Gastroesophageal sphincter (tissue), 4 donors: ENCODE measurements around the gene AKIP1. TPM values are rescaled to one million over a fixed set of nuclear protein-coding genes. Genes with fewer than 3 reads are reported as not detected.

Source experiments
- ATAC-seq: fragments of 150-250 bp; one replicate; pipeline ENCODE4 v1.9.1; 2016; ENCODE audit warnings: mild to moderate bottlenecking, moderate library complexity
- H3K27ac ChIP-seq, 4 donors: fragments of 200-600 bp; sonication (generic) in 3 of 4; 1 replicate in 3 of 4; 2 replicates in 1 of 4; pipeline ENCODE4 v1.5.1; 2016 to 2019
- H3K27me3 ChIP-seq: fragments of 200-600 bp; sonication (generic); one replicate; pipeline ENCODE4 v1.5.1; 2019
- H3K36me3 ChIP-seq, 2 donors: fragments of 200-600 bp; sonication (generic); one replicate each; pipeline ENCODE4 v1.5.1; 2019; ENCODE audit warnings: control low read depth in 1 of 2
- H3K4me1 ChIP-seq, 3 donors: fragments of 200-600 bp; sonication (generic); 1 replicate in 2 of 3; 2 replicates in 1 of 3; pipeline ENCODE4 v1.5.1; 2016 to 2019; ENCODE audit warnings: control low read depth in 2 of 3
- H3K4me3 ChIP-seq, 2 donors: fragments of 200-600 bp; sonication (generic); one replicate each; pipeline ENCODE4 v1.5.1; 2019; ENCODE audit warnings: mild to moderate bottlenecking in 1 of 2, moderate library complexity in 1 of 2
- H3K9me3 ChIP-seq, 3 donors: fragments of 200-600 bp; sonication (generic); one replicate each; pipeline ENCODE4 v1.5.1; 2017 to 2019; ENCODE audit warnings: control low read depth in 2 of 3
- CTCF ChIP-seq, 4 experiments: fragments of 200-600 bp in 2 of 4; fragments of 450-650 bp in 2 of 4; sonication (generic) in 1 of 4; IDR thresholded peaks; one replicate each; pipeline ENCODE4 v1.5.1; 2017 to 2019; ENCODE audit warnings: antibody characterized with exemption in 4 of 4, mild to moderate bottlenecking in 2 of 4, moderate library complexity in 2 of 4
- EP300 ChIP-seq: sonication (generic); formaldehyde crosslinking; IDR thresholded peaks from one replicate; pipeline ENCODE4 v1.6.1; 2017; ENCODE audit warnings: antibody characterized with exemption, mild to moderate bottlenecking
- POLR2A ChIP-seq, 2 donors: fragments of 450-650 bp; IDR thresholded peaks; one replicate each; pipeline ENCODE4 v1.6.1; 2017; ENCODE audit warnings: antibody characterized with exemption in 2 of 2, mild to moderate bottlenecking in 2 of 2, moderate library complexity in 1 of 2
- POLR2AphosphoS5 ChIP-seq: sonication (generic); formaldehyde crosslinking; IDR thresholded peaks from one replicate; pipeline ENCODE4 v1.6.1; 2017; ENCODE audit warnings: antibody characterized with exemption
- WGBS, 2 donors: methylation state at CpG; one replicate each; pipeline ENCODE4 v1.1.5; 2018; ENCODE audit warnings: low coverage in 1 of 2; 5-methylcytosine and 5-hydroxymethylcytosine counted together
- total RNA-seq, 4 donors: library from RNA; depleted of rRNA; stranded (reverse); fragments of >200 nt; gene quantifications; one replicate each; pipeline ENCODE4 v1.1.0, GENCODE V29; 2016

AKIP1 gene
- total RNA-seq, 4 donors from 2014 or later: 31.5 to 63.9 (median 44.7) TPM

- ATAC-seq: peak; percentile 26
- H3K27me3 ChIP-seq: no peaks in the 10 kb centered on the region
- no CpG with 5 or more reads among the region's 19 CpGs for WGBS, 2 donors
Measured at GRCh38 chr11:8910649-8911026, 351 bp upstream of the AKIP1 start.

GRCh38 chr11:8913961-8914660 lies 3.1 kb downstream of the AKIP1 start:
- Histone ChIP-seq H3K9me3 (no peaks in the 10 kb centered on the region), H3K4me3 (peak overlapping the region in 1 of 2 donors; percentile 27), H3K27ac (peak overlapping the region; percentile 6 to 79 (median 74)), H3K36me3 (peaks cover 0 to 30% of the 10 kb centered on the region in 2 donors), H3K27me3 (no peaks in the 10 kb centered on the region), H3K4me1 (peaks cover 0 to 68% (median 26%) of the 10 kb centered on the region in 3 donors)
- no peak for ATAC-seq
- WGBS, 2 donors: 6 to 9% methylated on average over 4 to 8 of the region's 9 CpGs
- peak; percentile 49 to 78 (median 52) for TF ChIP-seq CTCF (IDR thresholded peaks at IDR 0.05)
- TF ChIP-seq POLR2AphosphoS5: no peak

More at GRCh38 chr11:8910649-8911026, 351 bp upstream of the AKIP1 start:
- TF ChIP-seq POLR2A (IDR thresholded peaks at IDR 0.05): no peak
- TF ChIP-seq EP300: no peak
- TF ChIP-seq CTCF (IDR thresholded peaks at IDR 0.05): no peak
- no peak for TF ChIP-seq POLR2AphosphoS5
- H3K4me3 ChIP-seq: peak overlapping the region; percentile 93 to 95
- no peaks in the 10 kb centered on the region for H3K9me3 ChIP-seq
- H3K36me3 ChIP-seq: no peaks in the 10 kb centered on the region
- H3K27ac ChIP-seq: peak overlapping the region; percentile 15 to 99 (median 94)
- peaks cover 0 to 42% (median 18%) of the 10 kb centered on the region in 3 donors for H3K4me1 ChIP-seq

- WGBS, 2 donors: 27% methylated on average over 4 of the region's 4 CpGs; no CpG with 5 or more reads in 1 of the 2 donors
Measured at GRCh38 chr11:8914661-8915018, 3.7 kb downstream of the AKIP1 start.

GRCh38 chr11:8917157-8917825 lies 6.3 kb downstream of the AKIP1 start:
- TF ChIP-seq POLR2AphosphoS5: peak; percentile 44
- no peak for TF ChIP-seq CTCF (IDR thresholded peaks at IDR 0.05)
- H3K9me3 ChIP-seq: no peaks in the 10 kb centered on the region
- H3K4me3 ChIP-seq: peak overlapping the region in 1 of 2 donors; percentile 23
- peaks cover 0 to 62% of the 10 kb centered on the region in 2 donors for H3K36me3 ChIP-seq
- 16 to 58% methylated on average over 5 of the region's 5 CpGs for WGBS, 2 donors
- peaks cover 0 to 54% (median 23%) of the 10 kb centered on the region in 3 donors for H3K4me1 ChIP-seq
- no peaks in the 10 kb centered on the region for H3K27me3 ChIP-seq
- peak; percentile 44 for ATAC-seq
- H3K27ac ChIP-seq: peak overlapping the region; percentile 79 to 86 (median 79)

More at GRCh38 chr11:8914661-8915018, 3.7 kb downstream of the AKIP1 start:
- ATAC-seq: no peak
- Histone ChIP-seq H3K27ac (peak overlapping the region in 3 of 4 donors; percentile 69 to 79 (median 78)), H3K4me1 (peaks cover 0 to 67% (median 26%) of the 10 kb centered on the region in 3 donors), H3K36me3 (peaks cover 0 to 36% of the 10 kb centered on the region in 2 donors), H3K9me3 (no peaks in the 10 kb centered on the region), H3K4me3 (no peak overlapping the region), H3K27me3 (no peaks in the 10 kb centered on the region)
- TF ChIP-seq POLR2A (IDR thresholded peaks at IDR 0.05) (no peak), EP300 (no peak), POLR2AphosphoS5 (no peak), CTCF (IDR thresholded peaks at IDR 0.05) (no peak)
